Ovary (tissue), 3 donors: Measurements from ENCODE around the gene RNFT2.

Source experiments
- CTCF ChIP-seq, 3 donors: fragments of 450-650 bp in 2 of 3; fragments of 200-600 bp in 1 of 3; IDR thresholded peaks; one replicate each; pipeline versions ENCODE4 v1.5.1 to v1.8.0; 2016 to 2022; ENCODE audit warnings: antibody characterized with exemption in 3 of 3, mild to moderate bottlenecking in 1 of 3
- EP300 ChIP-seq: sonication (generic); formaldehyde crosslinking; IDR thresholded peaks from one replicate; pipeline ENCODE4 v1.6.1; 2017; ENCODE audit warnings: antibody characterized with exemption
- POLR2A ChIP-seq: fragments of 450-650 bp; IDR thresholded peaks from one replicate; pipeline ENCODE4 v1.6.1; 2017; ENCODE audit warnings: antibody characterized with exemption, mild to moderate bottlenecking, moderate library complexity
- donor health status: DM: no; HTN: no; CAD: no.

DNA sequence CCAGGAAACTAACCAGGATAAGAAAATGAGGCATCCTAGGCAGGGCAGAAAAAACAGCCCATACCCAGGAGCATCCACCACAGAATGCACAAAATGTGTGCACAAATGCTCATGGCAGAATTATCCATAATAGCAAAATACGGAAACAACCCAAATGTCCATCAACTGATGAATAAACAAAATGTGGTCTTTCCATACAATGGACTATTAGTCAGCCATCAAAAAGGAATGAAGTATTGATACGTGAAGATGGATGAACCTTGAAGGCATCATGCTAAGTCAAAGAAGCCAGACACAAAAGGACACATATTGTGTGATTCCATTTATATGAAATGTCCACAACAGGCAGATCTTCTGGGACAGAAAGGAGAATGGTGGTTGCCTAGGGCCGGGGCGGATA, 124.1 kb downstream of the RNFT2 start:
- no peak for TF ChIP-seq CTCF (IDR thresholded peaks at IDR 0.05)
- TF ChIP-seq EP300, result no peak
- no peak for TF ChIP-seq POLR2A
